ENCODE results near the gene FNBP1.
A peak's percentile ranks its signal among the peaks of the same experiment; 100 is the strongest.

FNBP1 gene

GRCh38 chr9:130043654-130044623 is 950 bp upstream of the FNBP1 start:
- no peak overlapping the region for H3K27ac ChIP-seq (ENCODE audit: low read length)
- no peaks in the 10 kb centered on the region for H3K36me3 ChIP-seq (ENCODE audit: insufficient read depth, low read depth, low read length)
- H3K9me3 ChIP-seq (ENCODE audit: insufficient read depth, low read depth, low read length), result no peaks in the 10 kb centered on the region
- peaks cover 22% of the 10 kb centered on the region for H3K27me3 ChIP-seq (ENCODE audit: insufficient read depth, low read length)
- peaks cover 7% of the 10 kb centered on the region; the same call in 1 of the 2 replicates for H3K4me1 ChIP-seq (ENCODE audit: insufficient read depth, low read length)
- peak overlapping the region; percentile 63; the same call in 1 of the 2 replicates for H3K9ac ChIP-seq (ENCODE audit: low read depth, low read length)
- peak overlapping the region; percentile 59 for H3K4me3 ChIP-seq (ENCODE audit: low read length)

GRCh38 chr9:130042406-130042884 is 544 bp downstream of the FNBP1 start:
- Histone ChIP-seq H3K27ac (ENCODE audit: low read length) (no peak overlapping the region), H3K4me1 (ENCODE audit: insufficient read depth, low read length) (peaks cover 7% of the 10 kb centered on the region; the same call in 1 of the 2 replicates), H3K36me3 (ENCODE audit: insufficient read depth, low read depth, low read length) (no peaks in the 10 kb centered on the region)

DNA sequence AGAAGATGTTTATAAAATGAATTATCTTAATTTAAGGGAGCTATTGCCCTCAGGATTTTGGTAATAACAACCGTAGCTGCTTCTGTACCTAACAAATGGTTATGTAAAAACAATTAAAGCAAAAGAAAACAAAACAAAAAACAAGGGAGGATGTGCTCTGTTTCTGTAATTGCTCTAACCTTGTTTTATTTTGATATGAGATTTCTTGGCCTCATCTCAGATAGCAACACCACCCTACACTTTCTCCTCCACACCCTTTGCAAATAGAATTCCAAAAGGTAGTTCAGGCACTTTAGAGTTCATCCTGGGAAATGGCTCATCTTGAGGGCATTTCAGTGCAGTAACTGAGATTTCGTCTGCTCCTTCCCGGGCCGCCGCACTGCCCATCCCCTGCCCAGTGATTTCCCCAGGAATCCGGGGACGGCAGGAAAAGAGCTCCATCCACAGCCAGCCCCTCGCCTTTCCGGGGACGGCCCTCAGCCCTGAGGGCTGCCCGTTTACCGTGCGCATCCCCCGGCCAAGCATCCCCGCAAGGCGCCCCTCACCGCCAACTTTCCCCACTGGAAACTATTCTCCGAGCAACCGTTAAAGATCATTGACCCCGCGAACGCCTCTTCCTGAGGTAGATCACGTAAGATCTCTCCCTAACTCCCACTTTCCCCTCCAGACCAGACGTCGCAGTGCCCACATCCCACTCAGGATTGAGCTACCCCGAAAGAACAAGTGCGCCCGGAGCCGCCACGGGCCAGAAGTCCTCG is 1.2 kb downstream of the FNBP1 start:
- H3K27me3 ChIP-seq (ENCODE audit: insufficient read depth, low read length), result peaks cover 22% of the 10 kb centered on the region
- no peaks in the 10 kb centered on the region for H3K36me3 ChIP-seq (ENCODE audit: insufficient read depth, low read depth, low read length)
- peaks cover 7% of the 10 kb centered on the region; the same call in 1 of the 2 replicates for H3K4me1 ChIP-seq (ENCODE audit: insufficient read depth, low read length)
- peak overlapping the region; percentile 73 for H3K9ac ChIP-seq (ENCODE audit: low read depth, low read length)
- no peak overlapping the region for H3K27ac ChIP-seq (ENCODE audit: low read length)
- no peaks in the 10 kb centered on the region for H3K9me3 ChIP-seq (ENCODE audit: insufficient read depth, low read depth, low read length)
- H3K4me3 ChIP-seq (ENCODE audit: low read length), result peak overlapping the region; percentile 85

More at GRCh38 chr9:130042406-130042884, 544 bp downstream of the FNBP1 start:
- H3K27me3 ChIP-seq (ENCODE audit: insufficient read depth, low read length), result peaks cover 22% of the 10 kb centered on the region
- peak overlapping the region; percentile 73 for H3K9ac ChIP-seq (ENCODE audit: low read depth, low read length)
- peak overlapping the region; percentile 85 for H3K4me3 ChIP-seq (ENCODE audit: low read length)
- no peaks in the 10 kb centered on the region for H3K9me3 ChIP-seq (ENCODE audit: insufficient read depth, low read depth, low read length)

- Histone ChIP-seq H3K9me3 (ENCODE audit: insufficient read depth, low read depth, low read length) (no peaks in the 10 kb centered on the region), H3K9ac (ENCODE audit: low read depth, low read length) (no peak overlapping the region), H3K4me3 (ENCODE audit: low read length) (peak overlapping the region; percentile 85; the same call in 1 of the 2 replicates), H3K4me1 (ENCODE audit: insufficient read depth, low read length) (peaks cover 7% of the 10 kb centered on the region; the same call in 1 of the 2 replicates), H3K36me3 (ENCODE audit: insufficient read depth, low read depth, low read length) (no peaks in the 10 kb centered on the region), H3K27me3 (ENCODE audit: insufficient read depth, low read length) (peaks cover 22% of the 10 kb centered on the region), H3K27ac (ENCODE audit: low read length) (no peak overlapping the region)
Measured at GRCh38 chr9:130040984-130041647, 1.9 kb downstream of the FNBP1 start.

DNA sequence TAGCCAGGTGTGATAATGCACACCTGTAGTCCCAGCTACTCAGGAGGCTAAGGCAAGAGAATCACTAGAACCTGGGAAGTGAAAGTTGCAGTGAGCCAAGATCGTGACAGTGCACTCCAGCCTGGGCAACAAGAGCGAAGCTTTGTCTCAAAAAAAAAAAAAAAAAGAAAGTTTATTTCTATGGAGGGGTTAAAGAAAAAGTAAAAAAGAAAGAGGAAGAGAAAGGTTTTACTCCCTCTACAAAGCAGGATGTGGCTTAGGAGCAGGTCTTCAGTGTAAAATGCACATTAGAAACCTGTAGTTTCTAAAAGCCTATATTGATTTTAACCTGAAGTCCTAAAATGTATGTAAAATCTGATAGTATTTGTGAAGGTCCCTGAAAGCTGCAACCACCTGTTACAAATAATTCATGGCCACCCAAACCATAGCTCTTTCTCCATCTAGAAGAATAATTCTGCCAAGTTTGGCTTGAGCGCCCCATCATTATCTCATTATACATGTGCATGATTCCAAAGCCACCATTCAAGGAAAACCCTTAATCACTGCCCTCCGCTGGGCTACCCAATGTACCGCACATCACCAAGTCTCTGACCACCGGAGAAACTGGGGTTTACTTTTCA is 3.4 kb downstream of the FNBP1 start:
- Histone ChIP-seq H3K4me1 (ENCODE audit: insufficient read depth, low read length) (peaks cover 4% of the 10 kb centered on the region; the same call in 1 of the 2 replicates), H3K9ac (ENCODE audit: low read depth, low read length) (no peak overlapping the region), H3K27me3 (ENCODE audit: insufficient read depth, low read length) (peaks cover 22% of the 10 kb centered on the region), H3K9me3 (ENCODE audit: insufficient read depth, low read depth, low read length) (no peaks in the 10 kb centered on the region), H3K36me3 (ENCODE audit: insufficient read depth, low read depth, low read length) (no peaks in the 10 kb centered on the region), H3K4me3 (ENCODE audit: low read length) (no peak overlapping the region), H3K27ac (ENCODE audit: low read length) (no peak overlapping the region)

DNA sequence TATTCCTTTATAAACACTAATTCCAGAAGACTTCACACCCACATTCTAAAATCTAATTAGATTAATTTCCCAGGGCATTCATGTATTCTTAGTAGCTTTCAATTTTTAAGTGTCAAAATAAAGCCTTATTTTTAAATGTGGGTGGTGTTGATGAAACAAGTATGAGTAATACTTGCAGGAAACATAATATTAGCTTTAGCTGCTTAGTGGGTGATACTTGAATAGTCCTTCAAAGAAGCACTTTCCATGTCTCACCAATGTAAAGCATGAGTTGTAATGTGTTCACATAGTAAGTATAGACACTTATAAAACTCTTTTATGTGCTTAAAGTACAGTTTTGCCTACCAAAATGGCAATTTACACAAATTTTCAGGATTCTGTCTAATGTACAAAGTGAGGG is 6.9 kb downstream of the FNBP1 start:
- Histone ChIP-seq H3K9ac (ENCODE audit: low read depth, low read length) (no peak overlapping the region), H3K27ac (ENCODE audit: low read length) (no peak overlapping the region), H3K4me1 (ENCODE audit: insufficient read depth, low read length) (0 out of 2 replicates have a peak, but pooled peaks cover under 1% of the 10 kb centered on the region), H3K36me3 (ENCODE audit: insufficient read depth, low read depth, low read length) (no peaks in the 10 kb centered on the region), H3K4me3 (ENCODE audit: low read length) (no peak overlapping the region), H3K9me3 (ENCODE audit: insufficient read depth, low read depth, low read length) (no peaks in the 10 kb centered on the region), H3K27me3 (ENCODE audit: insufficient read depth, low read length) (peaks cover 2% of the 10 kb centered on the region)

DNA sequence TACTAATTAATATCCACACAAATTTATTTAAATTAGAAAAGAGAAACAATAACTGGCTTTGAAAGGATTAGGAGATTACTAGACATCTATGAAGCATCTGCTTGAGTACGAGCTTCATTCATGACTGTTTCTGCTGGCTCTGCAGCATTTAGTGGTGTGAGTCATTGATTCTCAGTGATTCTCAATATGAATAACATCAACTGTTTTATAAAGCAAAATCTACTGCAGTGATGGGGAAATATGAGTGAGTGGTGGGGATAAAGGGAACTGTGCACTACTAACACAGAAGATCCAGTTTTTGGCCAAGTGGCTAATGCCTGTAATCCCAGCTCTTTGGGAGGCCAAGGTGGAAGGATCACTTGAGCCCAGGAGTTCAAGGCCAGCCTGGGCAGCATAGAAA is 8.4 kb downstream of the FNBP1 start:
- H3K4me3 ChIP-seq (ENCODE audit: low read length), result no peak overlapping the region
- no peaks in the 10 kb centered on the region for H3K27me3 ChIP-seq (ENCODE audit: insufficient read depth, low read length)
- H3K9ac ChIP-seq (ENCODE audit: low read depth, low read length), result no peak overlapping the region
- H3K27ac ChIP-seq (ENCODE audit: low read length), result no peak overlapping the region
- no peaks in the 10 kb centered on the region for H3K9me3 ChIP-seq (ENCODE audit: insufficient read depth, low read depth, low read length)
- H3K4me1 ChIP-seq (ENCODE audit: insufficient read depth, low read length), result no peaks in the 10 kb centered on the region
- no peaks in the 10 kb centered on the region for H3K36me3 ChIP-seq (ENCODE audit: insufficient read depth, low read depth, low read length)

DNA sequence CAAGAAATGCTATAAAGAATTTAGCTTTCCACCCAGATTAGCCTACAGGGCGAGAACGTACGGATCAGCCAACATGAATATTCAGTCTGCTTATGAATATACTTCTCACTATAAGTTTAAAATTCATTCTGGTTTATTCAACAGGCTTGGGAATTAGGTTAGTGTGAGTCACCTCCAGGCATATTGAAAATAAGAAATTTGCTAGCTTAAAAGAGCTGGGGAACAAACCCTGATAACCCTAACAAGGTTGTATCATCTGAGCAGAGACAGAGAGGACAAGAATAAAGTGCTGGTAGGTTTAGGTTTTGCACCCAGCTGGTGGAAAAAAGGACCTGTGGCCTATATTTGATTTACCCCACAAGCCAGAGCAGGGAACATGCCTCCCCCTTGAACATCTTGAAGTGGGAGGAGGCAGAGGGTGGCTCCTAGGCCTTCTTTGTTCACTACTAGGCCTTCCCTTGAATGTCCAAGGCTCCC is 12.3 kb downstream of the FNBP1 start:
- Histone ChIP-seq H3K9ac (ENCODE audit: low read depth, low read length) (no peak overlapping the region), H3K36me3 (ENCODE audit: insufficient read depth, low read depth, low read length) (no peaks in the 10 kb centered on the region), H3K4me1 (ENCODE audit: insufficient read depth, low read length) (no peaks in the 10 kb centered on the region), H3K27me3 (ENCODE audit: insufficient read depth, low read length) (no peaks in the 10 kb centered on the region), H3K27ac (ENCODE audit: low read length) (no peak overlapping the region), H3K9me3 (ENCODE audit: insufficient read depth, low read depth, low read length) (no peaks in the 10 kb centered on the region), H3K4me3 (ENCODE audit: low read length) (no peak overlapping the region)

DNA sequence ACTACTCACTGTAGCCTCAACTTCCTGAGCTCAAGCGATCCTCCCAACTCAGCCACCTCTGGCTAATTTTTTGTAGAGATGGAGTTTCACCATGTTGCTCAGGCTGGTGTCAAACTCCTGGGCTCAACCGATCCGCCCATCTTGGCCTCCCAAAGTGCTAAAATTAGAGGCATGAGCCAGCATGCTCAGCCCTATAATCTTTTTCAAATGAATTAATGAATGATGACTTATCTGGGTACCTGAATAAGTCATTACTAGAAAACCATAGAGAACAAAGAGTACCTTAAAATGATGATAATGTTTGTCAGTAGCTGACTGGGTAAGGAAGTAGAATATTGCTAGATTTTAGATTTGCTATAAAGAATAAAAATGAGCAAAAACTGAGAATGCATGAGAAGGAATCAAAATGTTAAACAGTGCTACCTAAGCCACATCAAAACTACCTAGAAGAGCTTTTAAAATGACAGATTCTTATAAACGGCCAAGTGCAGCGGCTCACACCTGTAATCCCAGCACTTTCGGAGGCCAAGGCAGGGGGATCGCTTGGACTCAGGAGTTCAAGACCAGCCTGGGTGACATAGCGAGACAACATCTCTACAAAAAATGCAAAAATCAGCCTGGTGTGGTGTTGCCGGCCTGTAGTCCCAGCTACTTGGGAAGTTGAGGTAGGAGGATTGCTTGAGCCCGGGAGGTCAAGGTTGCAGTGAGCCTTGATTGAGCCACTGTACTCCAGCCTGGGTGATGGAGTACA is 13.6 kb downstream of the FNBP1 start:
- Histone ChIP-seq H3K27me3 (ENCODE audit: insufficient read depth, low read length) (no peaks in the 10 kb centered on the region), H3K4me1 (ENCODE audit: insufficient read depth, low read length) (no peaks in the 10 kb centered on the region), H3K9me3 (ENCODE audit: insufficient read depth, low read depth, low read length) (no peaks in the 10 kb centered on the region), H3K27ac (ENCODE audit: low read length) (no peak overlapping the region), H3K4me3 (ENCODE audit: low read length) (no peak overlapping the region), H3K9ac (ENCODE audit: low read depth, low read length) (no peak overlapping the region), H3K36me3 (ENCODE audit: insufficient read depth, low read depth, low read length) (no peaks in the 10 kb centered on the region)

DNA sequence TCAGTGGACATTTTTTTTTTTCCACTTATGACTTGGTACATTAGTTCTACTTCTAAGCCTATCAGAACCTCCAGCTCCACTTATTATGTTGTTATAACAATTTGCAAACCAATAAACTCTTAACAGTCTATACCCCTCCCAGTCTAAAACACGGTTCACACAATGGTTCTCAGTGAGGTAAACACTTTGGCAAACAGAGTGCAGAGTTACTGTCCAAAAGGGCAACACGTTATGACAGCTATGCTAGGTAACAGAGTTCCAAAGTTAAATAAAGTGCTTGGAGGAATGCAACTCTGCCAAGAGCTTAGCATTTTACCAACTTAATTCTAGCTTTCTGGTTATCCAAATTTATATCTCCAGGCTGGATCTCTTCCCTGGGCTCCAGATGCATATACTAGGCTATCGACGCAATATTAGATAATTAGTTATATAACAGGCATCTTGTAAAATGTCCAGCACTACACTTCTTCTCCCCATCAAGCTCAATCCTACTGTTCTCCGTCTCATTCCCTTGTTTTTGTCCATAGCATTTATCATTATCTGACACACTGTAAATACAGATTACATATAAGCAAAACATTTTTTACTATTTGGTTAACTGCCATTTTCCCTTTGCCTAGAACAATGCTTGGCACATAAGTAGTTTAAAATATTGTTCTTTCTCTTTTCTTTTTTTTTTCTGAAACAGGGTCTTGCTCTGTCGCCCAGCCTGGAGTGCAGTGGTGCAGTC is 14.3 kb downstream of the FNBP1 start:
- Histone ChIP-seq H3K27me3 (ENCODE audit: insufficient read depth, low read length) (no peaks in the 10 kb centered on the region), H3K4me3 (ENCODE audit: low read length) (no peak overlapping the region), H3K9me3 (ENCODE audit: insufficient read depth, low read depth, low read length) (no peaks in the 10 kb centered on the region), H3K36me3 (ENCODE audit: insufficient read depth, low read depth, low read length) (no peaks in the 10 kb centered on the region), H3K27ac (ENCODE audit: low read length) (no peak overlapping the region), H3K9ac (ENCODE audit: low read depth, low read length) (no peak overlapping the region), H3K4me1 (ENCODE audit: insufficient read depth, low read length) (no peaks in the 10 kb centered on the region)

Data from iPS-20b (cell line).